NCI-H2081 (cell line): ENCODE results near the gene FXYD6.

Source experiments
- DNase-seq, 2 experiments: peaks; one replicate each; lab custom pipeline; 2025; lab: John Stamatoyannopoulos, UW

The FXYD6 gene

GRCh38 chr11:117792241-117792640 lies 84.2 kb downstream of the FXYD6 start:
- no peak for DNase-seq

- no peak for DNase-seq
Measured at GRCh38 chr11:117790279-117790678, 86.2 kb downstream of the FXYD6 start.

- DNase-seq = no peak
Measured at GRCh38 chr11:117789241-117789640, 87.2 kb downstream of the FXYD6 start.
